HEK293T (cell line): Measurements from ENCODE around the gene ESRP2.

Source experiments
- FOXK2 ChIP-seq: fragments of 450-650 bp; IDR thresholded peaks from 2 replicates; pipeline ENCODE4 v1.6.1; 2016; ENCODE audit warnings: mild to moderate bottlenecking
- LEF1 ChIP-seq: fragments of 450-650 bp; IDR thresholded peaks from 2 replicates; pipeline ENCODE4 v1.6.1; 2017; ENCODE audit warnings: mild to moderate bottlenecking, borderline replicate concordance
- SP1 ChIP-seq: fragments of 450-650 bp; IDR thresholded peaks from 2 replicates; pipeline ENCODE4 v1.6.1; 2017
- SUZ12 ChIP-seq: fragments of 450-650 bp; IDR thresholded peaks from 2 replicates; pipeline ENCODE4 v1.6.1; 2016; ENCODE audit warnings: mild to moderate bottlenecking
- TF ChIP-seq, protein P1 (sequence below): fragments of 450-650 bp; IDR thresholded peaks from 2 replicates; pipeline ENCODE4 v1.6.1; 2016

DNA sequence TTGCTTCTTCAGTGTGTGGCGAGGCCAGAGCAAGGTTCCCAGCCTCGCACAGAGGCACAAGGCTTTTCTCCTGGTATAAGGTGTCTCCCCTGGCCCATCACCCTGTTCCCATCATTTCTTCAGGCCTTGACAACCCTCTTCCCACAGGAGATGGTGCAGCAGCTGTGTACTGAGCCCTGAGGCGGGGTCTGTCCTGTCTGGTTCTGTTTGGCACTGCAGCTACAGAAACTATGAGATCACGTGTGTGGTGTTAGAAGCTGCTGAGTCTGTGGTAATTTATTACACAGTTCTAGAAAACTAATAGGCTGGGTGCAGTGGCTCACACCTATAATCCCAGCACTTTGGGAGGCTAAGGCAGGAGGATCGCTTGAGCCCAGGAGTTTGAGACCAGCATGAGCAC lies 16.5 kb upstream of the ESRP2 start:
- no peak for TF ChIP-seq LEF1
- no peak for TF ChIP-seq FOXK2
- no peak for TF ChIP-seq SUZ12
- TF ChIP-seq SP1: no peak
- TF ChIP-seq, protein P1, sequence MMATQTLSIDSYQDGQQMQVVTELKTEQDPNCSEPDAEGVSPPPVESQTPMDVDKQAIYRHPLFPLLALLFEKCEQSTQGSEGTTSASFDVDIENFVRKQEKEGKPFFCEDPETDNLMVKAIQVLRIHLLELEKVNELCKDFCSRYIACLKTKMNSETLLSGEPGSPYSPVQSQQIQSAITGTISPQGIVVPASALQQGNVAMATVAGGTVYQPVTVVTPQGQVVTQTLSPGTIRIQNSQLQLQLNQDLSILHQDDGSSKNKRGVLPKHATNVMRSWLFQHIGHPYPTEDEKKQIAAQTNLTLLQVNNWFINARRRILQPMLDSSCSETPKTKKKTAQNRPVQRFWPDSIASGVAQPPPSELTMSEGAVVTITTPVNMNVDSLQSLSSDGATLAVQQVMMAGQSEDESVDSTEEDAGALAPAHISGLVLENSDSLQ: no peak
